ENCODE results near the gene IP6K3. TPM values are rescaled to one million over a fixed set of nuclear protein-coding genes. Genes with fewer than 3 reads are reported as not detected.

IP6K3 gene
- total and polyA plus RNA-seq, 12 donors, result 0.06 to 1.6 (median 0.71) TPM; not detected in 3

DNA sequence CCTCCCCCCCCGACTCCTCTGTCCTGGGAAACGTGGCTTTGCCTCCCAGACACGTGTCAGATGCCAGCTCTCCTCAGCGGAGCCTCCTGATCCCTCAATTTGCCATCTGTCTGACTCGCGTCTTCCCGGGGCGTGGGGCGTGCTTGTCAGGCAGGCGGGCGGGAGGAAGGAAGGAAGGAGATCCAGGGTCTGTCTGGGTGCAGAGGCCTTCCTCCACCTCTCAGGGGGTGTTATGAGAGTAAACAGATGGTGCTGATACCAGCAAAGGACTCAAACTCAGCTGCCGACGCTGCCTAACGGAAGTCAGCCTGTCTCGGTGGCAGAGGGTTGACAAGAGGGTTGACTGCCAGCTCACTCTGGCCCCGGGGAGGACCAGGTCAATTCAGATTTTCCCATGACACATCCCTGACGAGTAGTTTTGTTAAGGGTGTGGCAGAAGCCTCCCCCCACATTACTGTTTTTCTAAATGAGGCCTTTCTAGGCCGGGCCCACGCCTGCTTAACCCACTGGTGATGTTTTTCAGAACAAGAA lies 52.2 kb downstream of the IP6K3 start:
- peaks cover 0 to 48% of the 10 kb centered on the region in 2 donors for H3K36me3 ChIP-seq (replicated peaks in 1 of 2)
- H3K9me3 ChIP-seq (replicated peaks in 1 of 3), result no peaks in the 10 kb centered on the region
- 63 to 79% (median 73%) methylated on average over 16 to 19 of the region's 19 CpGs for WGBS, 4 donors
- H3K4me3 ChIP-seq, result no peak overlapping the region
- no peaks in the 10 kb centered on the region for H3K27me3 ChIP-seq
- intact Hi-C loops (cut with DNase I), result no loop called here
- TF ChIP-seq POLR2A (IDR thresholded peaks at IDR 0.05), result no peak
- TF ChIP-seq CTCF (IDR thresholded peaks at IDR 0.05), result no peak
- peak overlapping the region in 3 of 5 donors; percentile 25 to 77 (median 62) for H3K27ac ChIP-seq
- peak in 1 of 7 donors; percentile 75 for DNase-seq
- peaks cover 11 to 33% of the 10 kb centered on the region in 2 donors for H3K4me1 ChIP-seq (replicated peaks in 1 of 2)

GRCh38 chr6:33693186-33694105 lies 53.3 kb downstream of the IP6K3 start:
- WGBS, 4 donors, result 80 to 83% (median 81%) methylated on average over 18 to 28 of the region's 28 CpGs

GRCh38 chr6:33692760-33693158 lies 53.9 kb downstream of the IP6K3 start:
- peaks cover 0 to 66% of the 10 kb centered on the region in 2 donors for H3K36me3 ChIP-seq (replicated peaks in 1 of 2)
- H3K4me3 ChIP-seq, result no peak overlapping the region
- TF ChIP-seq POLR2A (IDR thresholded peaks at IDR 0.05) (no peak), CTCF (IDR thresholded peaks at IDR 0.05) (no peak)
- peaks cover 11 to 33% of the 10 kb centered on the region in 2 donors for H3K4me1 ChIP-seq (replicated peaks in 1 of 2)
- H3K27ac ChIP-seq, result peak overlapping the region in 1 of 5 donors; percentile 46
- DNase-seq, result peak in 1 of 7 donors; percentile 51
- intact Hi-C loops (cut with DNase I), result no loop called here
- H3K27me3 ChIP-seq, result no peaks in the 10 kb centered on the region
- H3K9me3 ChIP-seq (replicated peaks in 1 of 3), result no peaks in the 10 kb centered on the region
- 67 to 96% (median 74%) methylated on average over 1 to 10 of the region's 10 CpGs for WGBS, 4 donors

More at GRCh38 chr6:33693186-33694105, 53.3 kb downstream of the IP6K3 start:
- Histone ChIP-seq H3K36me3 (replicated peaks in 1 of 2) (peaks cover 0 to 59% of the 10 kb centered on the region in 2 donors), H3K9me3 (replicated peaks in 1 of 3) (no peaks in the 10 kb centered on the region), H3K27ac (no peak overlapping the region), H3K4me1 (replicated peaks in 1 of 2) (peaks cover 11 to 33% of the 10 kb centered on the region in 2 donors), H3K27me3 (no peaks in the 10 kb centered on the region), H3K4me3 (no peak overlapping the region)
- TF ChIP-seq POLR2A (IDR thresholded peaks at IDR 0.05) (no peak), CTCF (IDR thresholded peaks at IDR 0.05) (no peak)
- intact Hi-C loops (cut with DNase I), result no loop called here
- no peak for DNase-seq

DNA sequence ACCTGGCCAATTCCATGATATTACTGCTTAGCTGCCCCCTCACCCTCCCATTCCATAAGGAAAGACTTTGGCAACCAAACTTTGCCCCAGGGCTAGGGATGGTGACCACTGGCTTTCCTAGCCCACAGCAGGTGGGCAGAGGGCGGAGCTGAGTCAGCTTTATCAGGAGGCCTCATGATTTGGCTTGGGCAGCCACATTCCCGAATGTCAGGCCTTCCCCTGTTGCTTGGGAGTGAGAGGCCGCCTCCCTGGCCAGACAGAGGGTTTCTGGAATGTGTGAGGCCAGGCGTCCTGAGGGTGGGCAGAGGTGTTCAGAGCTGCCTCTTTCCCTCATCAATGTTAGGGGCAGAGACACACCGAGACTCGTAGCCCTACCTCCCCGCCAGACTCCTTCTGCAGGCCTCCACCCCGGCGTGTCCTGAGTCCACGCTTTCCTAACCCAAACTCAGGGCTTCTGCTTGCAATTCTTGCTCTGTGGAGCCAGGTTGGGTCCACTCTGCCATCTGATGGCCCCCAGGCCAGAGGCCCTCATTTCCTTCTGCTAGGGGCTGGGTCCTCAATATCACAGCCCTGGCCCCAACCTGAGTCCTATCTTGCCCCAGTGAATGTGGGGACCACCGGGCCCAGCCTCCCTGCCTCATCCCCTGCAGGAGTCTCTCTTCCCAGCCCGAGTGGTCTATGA lies 54.5 kb downstream of the IP6K3 start:
- Histone ChIP-seq H3K27ac (peak overlapping the region in 1 of 5 donors; percentile 46), H3K4me3 (no peak overlapping the region), H3K4me1 (replicated peaks in 1 of 2) (peaks cover 11 to 30% of the 10 kb centered on the region in 2 donors), H3K9me3 (replicated peaks in 1 of 3) (no peaks in the 10 kb centered on the region), H3K36me3 (replicated peaks in 1 of 2) (peaks cover 0 to 68% of the 10 kb centered on the region in 2 donors), H3K27me3 (no peaks in the 10 kb centered on the region)
- TF ChIP-seq POLR2A (IDR thresholded peaks at IDR 0.05), result no peak
- TF ChIP-seq CTCF (IDR thresholded peaks at IDR 0.05), result no peak
- peak in 6 of 7 donors; percentile 49 to 75 (median 70) for DNase-seq
- 70 to 85% (median 81%) methylated on average over 3 to 12 of the region's 12 CpGs for WGBS, 4 donors
- intact Hi-C loops (cut with DNase I), result no loop called here

Measured in adrenal gland (tissue), 12 donors.